ENCODE data around the gene KRT74. TPM values are rescaled to one million over a fixed set of nuclear protein-coding genes. Genes with fewer than 3 reads are reported as not detected.

Gene KRT74
- total and polyA plus RNA-seq, 10 of the 15 experiments (the other 5 are each of a cell fraction or from before 2014, with no cell fraction given), result not detected

- TF ChIP-seq ASH2L (IDR thresholded peaks at IDR 0.05; ENCODE audit: borderline replicate concordance, low read depth), result no peak
- no peak for TF ChIP-seq DPF2 (IDR thresholded peaks at IDR 0.05)
- TF ChIP-seq SPI1 (IDR thresholded peaks at IDR 0.05; ENCODE audit: borderline replicate concordance, insufficient read depth, low read depth, low read length), result no peak
- TF ChIP-seq MXI1 (IDR thresholded peaks at IDR 0.05; ENCODE audit: low read depth, low read length), result no peak
- no peak for TF ChIP-seq NR2F1 (conservative IDR thresholded peaks at IDR 0.05)
- no peak for TF ChIP-seq STAT1 (conservative IDR thresholded peaks at IDR 0.05)
- no peak for TF ChIP-seq YBX1 (IDR thresholded peaks at IDR 0.05)
- TF ChIP-seq JUND (IDR thresholded peaks at IDR 0.05; ENCODE audit: low read depth, low read length), result no peak
- no peak for TF ChIP-seq ZBED1 (IDR thresholded peaks at IDR 0.05; ENCODE audit: borderline replicate concordance)
- no peak for TF ChIP-seq ESRRA (IDR thresholded peaks at IDR 0.05; ENCODE audit: low read length)
- TF ChIP-seq FOXM1 (IDR thresholded peaks at IDR 0.05; ENCODE audit: low read depth, low read length), result no peak
- no peak for TF ChIP-seq PRDM15 (CRISPR knock-in tag; IDR thresholded peaks at IDR 0.05)
- TF ChIP-seq HDAC6 (IDR thresholded peaks at IDR 0.05; ENCODE audit: unreplicated experiment), result no peak
- no peak for TF ChIP-seq ZNF622 (IDR thresholded peaks at IDR 0.05)
- no peak for TF ChIP-seq RFX5 (IDR thresholded peaks at IDR 0.05; ENCODE audit: low read depth, low read length)
- TF ChIP-seq ZNF274 (IDR thresholded peaks at IDR 0.05; ENCODE audit: insufficient read depth, insufficient read length), result no peak
- TF ChIP-seq EED (IDR thresholded peaks at IDR 0.05; ENCODE audit: low read depth), result no peak
- TF ChIP-seq USF2 (IDR thresholded peaks at IDR 0.05; ENCODE audit: borderline replicate concordance, low read depth, low read length), result no peak
- no peak for TF ChIP-seq TCF12 (IDR thresholded peaks at IDR 0.05; ENCODE audit: low read depth, low read length)
- no peak overlapping the region for H3K4me2 ChIP-seq (ENCODE audit: control insufficient read depth, insufficient read depth)
- H3K27ac ChIP-seq (ENCODE audit: control insufficient read depth, insufficient read depth), result no peak overlapping the region
- DNase-seq (ENCODE audit: low read depth, low spot score) (no peak), FAIRE-seq (no peak), ATAC-seq (no peak)
- no peaks in the 10 kb centered on the region for H3K36me3 ChIP-seq (ENCODE audit: control insufficient read depth in 2 of 2, insufficient read depth in 2 of 2, low read length in 1 of 2)
- no TSS peak for BruUV-seq (replicated peaks)
- no peak overlapping the region for H3K4me3 ChIP-seq
- H3K9ac ChIP-seq (ENCODE audit: control insufficient read depth, insufficient read depth, low read length), result no peak overlapping the region
- peaks cover 0 to 9% of the 10 kb centered on the region in 2 experiments; a peak in 3 of 4 replicates for H3K27me3 ChIP-seq (replicated peaks in 1 of 2; ENCODE audit: control insufficient read depth in 2 of 2, insufficient read depth in 2 of 2, low read length in 1 of 2)
- no peaks in the 10 kb centered on the region for H3K9me3 ChIP-seq (replicated peaks; ENCODE audit: control insufficient read depth, insufficient read depth, low read length)
- SMC1A ChIA-PET (ENCODE audit: uncharacterized antibody, unreplicated experiment), result no interaction called here
- no peaks in the 10 kb centered on the region for H3K4me1 ChIP-seq (ENCODE audit: control insufficient read depth, insufficient read depth, low read length)
- no peaks in the 10 kb centered on the region for H3K79me2 ChIP-seq (ENCODE audit: control insufficient read depth, insufficient read depth, low read length)
- H2AFZ ChIP-seq (ENCODE audit: control insufficient read depth, low read depth, low read length), result no peak overlapping the region
- POLR2A ChIA-PET, result no interaction called here
- intact Hi-C loops (cut with micrococcal nuclease; ENCODE audit: unreplicated experiment) (no loop called here), in situ Hi-C loops (cut with MboI) (no loop called here)
- RAD21 ChIA-PET (ENCODE audit: unreplicated experiment), result no interaction called here
- H4K20me1 ChIP-seq (ENCODE audit: control insufficient read depth, insufficient read depth), result no peaks in the 10 kb centered on the region
- CTCF ChIA-PET, result no interaction called here
- WGBS (ENCODE audit: insufficient coverage, insufficient replicate concordance, low lambda C conversion rate, missing lambda C conversion rate), result 10% methylated on average over 4 of the region's 4 CpGs
Observed at GRCh38 chr12:52523824-52524223, 49.8 kb downstream of the KRT74 start.
